ENCODE results near the gene CPNE1.

GRCh38 chr20:35663516-35664465 is 909 bp downstream of the CPNE1 start:
- TF ChIP-seq, protein P1, sequence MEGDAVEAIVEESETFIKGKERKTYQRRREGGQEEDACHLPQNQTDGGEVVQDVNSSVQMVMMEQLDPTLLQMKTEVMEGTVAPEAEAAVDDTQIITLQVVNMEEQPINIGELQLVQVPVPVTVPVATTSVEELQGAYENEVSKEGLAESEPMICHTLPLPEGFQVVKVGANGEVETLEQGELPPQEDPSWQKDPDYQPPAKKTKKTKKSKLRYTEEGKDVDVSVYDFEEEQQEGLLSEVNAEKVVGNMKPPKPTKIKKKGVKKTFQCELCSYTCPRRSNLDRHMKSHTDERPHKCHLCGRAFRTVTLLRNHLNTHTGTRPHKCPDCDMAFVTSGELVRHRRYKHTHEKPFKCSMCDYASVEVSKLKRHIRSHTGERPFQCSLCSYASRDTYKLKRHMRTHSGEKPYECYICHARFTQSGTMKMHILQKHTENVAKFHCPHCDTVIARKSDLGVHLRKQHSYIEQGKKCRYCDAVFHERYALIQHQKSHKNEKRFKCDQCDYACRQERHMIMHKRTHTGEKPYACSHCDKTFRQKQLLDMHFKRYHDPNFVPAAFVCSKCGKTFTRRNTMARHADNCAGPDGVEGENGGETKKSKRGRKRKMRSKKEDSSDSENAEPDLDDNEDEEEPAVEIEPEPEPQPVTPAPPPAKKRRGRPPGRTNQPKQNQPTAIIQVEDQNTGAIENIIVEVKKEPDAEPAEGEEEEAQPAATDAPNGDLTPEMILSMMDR (IDR thresholded peaks at IDR 0.05 in 2 of 3, conservative IDR thresholded peaks at IDR 0.05 in 1 of 3; ENCODE audit: borderline replicate concordance in 1 of 3, insufficient read depth in 1 of 3, low read depth in 2 of 3, low read length in 2 of 3) = no peak
- no peak for TF ChIP-seq FOSL1 (IDR thresholded peaks at IDR 0.05; ENCODE audit: low read depth)
- TF ChIP-seq, protein P2, sequence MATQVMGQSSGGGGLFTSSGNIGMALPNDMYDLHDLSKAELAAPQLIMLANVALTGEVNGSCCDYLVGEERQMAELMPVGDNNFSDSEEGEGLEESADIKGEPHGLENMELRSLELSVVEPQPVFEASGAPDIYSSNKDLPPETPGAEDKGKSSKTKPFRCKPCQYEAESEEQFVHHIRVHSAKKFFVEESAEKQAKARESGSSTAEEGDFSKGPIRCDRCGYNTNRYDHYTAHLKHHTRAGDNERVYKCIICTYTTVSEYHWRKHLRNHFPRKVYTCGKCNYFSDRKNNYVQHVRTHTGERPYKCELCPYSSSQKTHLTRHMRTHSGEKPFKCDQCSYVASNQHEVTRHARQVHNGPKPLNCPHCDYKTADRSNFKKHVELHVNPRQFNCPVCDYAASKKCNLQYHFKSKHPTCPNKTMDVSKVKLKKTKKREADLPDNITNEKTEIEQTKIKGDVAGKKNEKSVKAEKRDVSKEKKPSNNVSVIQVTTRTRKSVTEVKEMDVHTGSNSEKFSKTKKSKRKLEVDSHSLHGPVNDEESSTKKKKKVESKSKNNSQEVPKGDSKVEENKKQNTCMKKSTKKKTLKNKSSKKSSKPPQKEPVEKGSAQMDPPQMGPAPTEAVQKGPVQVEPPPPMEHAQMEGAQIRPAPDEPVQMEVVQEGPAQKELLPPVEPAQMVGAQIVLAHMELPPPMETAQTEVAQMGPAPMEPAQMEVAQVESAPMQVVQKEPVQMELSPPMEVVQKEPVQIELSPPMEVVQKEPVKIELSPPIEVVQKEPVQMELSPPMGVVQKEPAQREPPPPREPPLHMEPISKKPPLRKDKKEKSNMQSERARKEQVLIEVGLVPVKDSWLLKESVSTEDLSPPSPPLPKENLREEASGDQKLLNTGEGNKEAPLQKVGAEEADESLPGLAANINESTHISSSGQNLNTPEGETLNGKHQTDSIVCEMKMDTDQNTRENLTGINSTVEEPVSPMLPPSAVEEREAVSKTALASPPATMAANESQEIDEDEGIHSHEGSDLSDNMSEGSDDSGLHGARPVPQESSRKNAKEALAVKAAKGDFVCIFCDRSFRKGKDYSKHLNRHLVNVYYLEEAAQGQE (IDR thresholded peaks at IDR 0.05; ENCODE audit: low read depth) = no peak
- TF ChIP-seq POLR2AphosphoS5 (IDR thresholded peaks at IDR 0.05; ENCODE audit: low read depth, low read length) = peak; percentile 44; the same call in 1 of the 2 replicates
- TF ChIP-seq, protein P3, sequence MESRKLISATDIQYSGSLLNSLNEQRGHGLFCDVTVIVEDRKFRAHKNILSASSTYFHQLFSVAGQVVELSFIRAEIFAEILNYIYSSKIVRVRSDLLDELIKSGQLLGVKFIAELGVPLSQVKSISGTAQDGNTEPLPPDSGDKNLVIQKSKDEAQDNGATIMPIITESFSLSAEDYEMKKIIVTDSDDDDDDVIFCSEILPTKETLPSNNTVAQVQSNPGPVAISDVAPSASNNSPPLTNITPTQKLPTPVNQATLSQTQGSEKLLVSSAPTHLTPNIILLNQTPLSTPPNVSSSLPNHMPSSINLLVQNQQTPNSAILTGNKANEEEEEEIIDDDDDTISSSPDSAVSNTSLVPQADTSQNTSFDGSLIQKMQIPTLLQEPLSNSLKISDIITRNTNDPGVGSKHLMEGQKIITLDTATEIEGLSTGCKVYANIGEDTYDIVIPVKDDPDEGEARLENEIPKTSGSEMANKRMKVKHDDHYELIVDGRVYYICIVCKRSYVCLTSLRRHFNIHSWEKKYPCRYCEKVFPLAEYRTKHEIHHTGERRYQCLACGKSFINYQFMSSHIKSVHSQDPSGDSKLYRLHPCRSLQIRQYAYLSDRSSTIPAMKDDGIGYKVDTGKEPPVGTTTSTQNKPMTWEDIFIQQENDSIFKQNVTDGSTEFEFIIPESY (IDR thresholded peaks at IDR 0.05; ENCODE audit: extremely low read depth, insufficient replicate concordance, low read length) = no peak
- TF ChIP-seq YY1 (IDR thresholded peaks at IDR 0.05; ENCODE audit: extremely low read depth, insufficient replicate concordance, low read depth, low read length) = no peak
- TF ChIP-seq EZH2 (IDR thresholded peaks at IDR 0.05) = no peak
- no peak for TF ChIP-seq POLR2A (IDR thresholded peaks at IDR 0.05; ENCODE audit: borderline replicate concordance, extremely low read depth, insufficient read depth, insufficient read length)
- TF ChIP-seq CBX3 (IDR thresholded peaks at IDR 0.05; ENCODE audit: low read depth) = no peak
- TF ChIP-seq SIN3A (IDR thresholded peaks at IDR 0.05; ENCODE audit: low read depth) = no peak; the same call in 1 of the 2 replicates
- TF ChIP-seq, protein P4, sequence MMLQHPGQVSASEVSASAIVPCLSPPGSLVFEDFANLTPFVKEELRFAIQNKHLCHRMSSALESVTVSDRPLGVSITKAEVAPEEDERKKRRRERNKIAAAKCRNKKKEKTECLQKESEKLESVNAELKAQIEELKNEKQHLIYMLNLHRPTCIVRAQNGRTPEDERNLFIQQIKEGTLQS (IDR thresholded peaks at IDR 0.05) = no peak
- no peak for TF ChIP-seq ZNF274 (IDR thresholded peaks at IDR 0.05; ENCODE audit: low read depth, low read length)

Measured in HCT116 (cell line).